Fibroblast of pulmonary artery (primary cell): Measurements from ENCODE around the gene KRTAP5-3.
A peak's percentile ranks its signal among the peaks of the same experiment; 100 is the strongest.

Source experiments
- DNase-seq: peaks from one replicate; pipeline ENCODE4 v3.0.0-alpha.2; 2010; ENCODE audit warnings: low read depth
- H3K4me3 ChIP-seq: replicated peaks from 2 replicates; pipeline ENCODE4 v1.5.1; 2011; ENCODE audit warnings: low read depth, mild to moderate bottlenecking, control low read depth, low read length, moderate library complexity
- CTCF ChIP-seq: IDR thresholded peaks from 2 replicates; pipeline ENCODE4 v1.5.1; 2011; ENCODE audit warnings: mild to moderate bottlenecking, control low read depth, low read length, inconsistent platforms; ENCODE audit errors: missing control alignments

Gene KRTAP5-3

DNA sequence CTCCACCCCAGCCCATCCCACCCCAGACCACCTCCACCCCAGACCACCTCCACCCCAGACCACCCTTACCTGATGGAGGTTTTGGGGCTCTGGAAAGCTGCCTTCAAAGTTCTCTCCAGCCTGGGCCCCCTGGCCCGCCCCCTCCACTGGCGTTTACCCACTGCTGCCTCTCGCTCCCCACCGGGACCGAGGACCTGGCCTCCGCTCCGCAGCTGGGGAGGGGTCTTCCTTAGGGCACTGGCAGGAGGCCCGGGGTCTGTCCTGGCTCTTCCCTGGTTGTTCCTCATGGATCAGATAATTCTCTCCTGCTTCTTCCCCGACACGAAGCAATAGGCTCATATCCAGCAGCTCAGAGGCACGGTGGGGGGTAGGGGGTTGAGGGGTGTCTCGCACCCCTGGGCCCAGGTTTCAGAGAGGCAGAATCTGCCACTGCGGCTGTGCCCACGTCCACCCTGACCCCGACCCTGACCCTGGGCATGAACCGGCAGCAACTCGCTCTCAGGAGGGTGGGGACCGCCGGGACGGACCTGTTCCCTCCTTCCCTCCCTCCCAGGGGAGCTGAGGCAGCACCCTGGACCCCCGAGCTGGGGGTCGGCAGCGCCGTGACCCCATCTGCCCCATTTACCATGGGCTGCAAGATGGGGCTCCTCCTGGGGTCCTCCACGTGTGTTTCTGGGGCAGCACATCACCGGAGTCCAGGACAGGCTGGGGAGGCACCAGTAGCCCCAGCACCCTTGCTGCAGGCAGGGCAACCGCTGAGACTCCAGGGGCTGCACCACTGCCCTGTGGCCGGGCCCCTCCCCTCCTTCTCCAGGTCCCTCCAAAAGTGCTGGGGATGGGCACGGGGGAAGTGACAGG lies 34.3 kb upstream of the KRTAP5-3 start:
- DNase-seq = no peak
- H3K4me3 ChIP-seq = no peak overlapping the region
- TF ChIP-seq CTCF = no peak

- no peak for DNase-seq
- no peak for TF ChIP-seq CTCF
- no peak overlapping the region for H3K4me3 ChIP-seq
Observed at GRCh38 chr11:1641096-1641495, 32.8 kb upstream of the KRTAP5-3 start.

GRCh38 chr11:1640076-1640946 lies 32.0 kb upstream of the KRTAP5-3 start:
- TF ChIP-seq CTCF = peak; percentile 74
- DNase-seq = peak; percentile 19
- no peak overlapping the region for H3K4me3 ChIP-seq

- DNase-seq = no peak
- TF ChIP-seq CTCF = no peak
- no peak overlapping the region for H3K4me3 ChIP-seq
Observed at GRCh38 chr11:1639666-1640065, 31.4 kb upstream of the KRTAP5-3 start.

DNA sequence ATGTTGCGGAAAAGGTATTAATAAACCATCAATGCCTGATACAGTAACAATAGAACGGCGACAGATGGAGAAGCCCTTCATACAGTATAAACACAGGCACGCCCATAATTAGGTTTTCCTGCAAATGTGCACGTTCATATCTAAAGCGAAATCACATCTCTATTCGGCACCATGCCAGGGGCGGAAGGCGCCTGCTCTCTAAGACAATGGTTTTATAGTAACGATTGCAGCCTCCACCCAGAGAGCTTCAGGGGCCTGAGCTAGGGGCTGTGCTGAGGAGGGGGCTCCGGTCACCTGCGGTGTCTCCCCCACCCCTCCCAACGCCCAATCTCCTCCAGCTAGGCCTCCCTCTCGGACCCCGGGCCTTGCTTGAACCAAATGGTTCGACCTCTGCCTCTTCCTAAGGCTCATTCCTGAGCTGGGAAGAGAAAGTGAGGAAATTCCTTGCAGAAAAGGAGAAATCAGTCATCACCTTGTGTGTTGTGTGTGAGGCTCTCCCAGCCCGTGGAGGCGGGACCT lies 30.9 kb upstream of the KRTAP5-3 start:
- TF ChIP-seq CTCF = no peak
- DNase-seq = no peak
- no peak overlapping the region for H3K4me3 ChIP-seq

DNA sequence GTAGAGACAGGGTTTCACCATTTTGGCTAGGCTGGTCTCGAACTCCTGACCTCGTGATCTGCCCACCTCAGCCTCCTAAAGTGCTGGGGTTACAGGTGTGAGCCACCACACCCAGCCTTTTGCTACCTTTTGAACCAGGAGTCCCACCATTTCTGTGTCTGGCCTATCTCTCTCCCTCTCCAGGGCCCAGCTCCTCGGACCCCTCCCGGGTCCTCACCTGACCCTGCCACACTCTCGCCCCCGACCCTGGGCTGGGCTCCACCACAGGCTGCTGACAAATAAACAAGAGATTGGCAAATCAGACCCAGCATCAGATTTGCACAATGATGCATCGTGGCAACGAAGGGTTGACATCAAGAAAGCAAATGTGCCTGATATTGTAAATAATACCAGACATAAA lies 30.1 kb upstream of the KRTAP5-3 start:
- no peak overlapping the region for H3K4me3 ChIP-seq
- no peak for TF ChIP-seq CTCF
- DNase-seq = no peak
